HepG2 (cell line): Measurements from ENCODE around the gene TMEM106B.

Experiments
- EP300 ChIP-seq, 3 experiments: sonication (generic) in 1 of 3; formaldehyde crosslinking in 1 of 3; IDR thresholded peaks; 2 replicates each; pipeline versions ENCODE4 v1.5.1 to v1.6.1; 2011 to 2020; ENCODE audit warnings: low read depth in 2 of 3, low read length in 2 of 3, borderline replicate concordance in 1 of 3, improper control_type of control experiment in 1 of 3, mild to moderate bottlenecking in 1 of 3, missing genetic modification reagents in 1 of 3, moderate library complexity in 1 of 3
- GABPA ChIP-seq, 2 experiments: IDR thresholded peaks; 2 replicates each; pipeline ENCODE4 v1.6.1; 2011 to 2016; ENCODE audit warnings: low read depth in 2 of 2, low read length in 1 of 2, missing biosample characterization in 1 of 2, missing genetic modification characterization in 1 of 2
- HNRNPL ChIP-seq: fragments of 200-400 bp; formaldehyde crosslinking; IDR thresholded peaks from 2 replicates; pipeline ENCODE4 v1.6.1; 2017; ENCODE audit warnings: mild to moderate bottlenecking, low read depth, low read length
- MAFF ChIP-seq: IDR thresholded peaks from 2 replicates; pipeline ENCODE4 v1.6.1; 2011; ENCODE audit warnings: low read depth, low read length, improper control_type of control experiment
- NCOA2 ChIP-seq: sonication (generic); formaldehyde crosslinking; IDR thresholded peaks from 2 replicates; pipeline ENCODE4 v1.8.0; 2022; ENCODE audit warnings: inconsistent platforms
- RFX5 ChIP-seq: IDR thresholded peaks from 2 replicates; pipeline ENCODE4 v1.6.1; 2011; ENCODE audit warnings: low read depth, low read length, improper control_type of control experiment
- SIN3A ChIP-seq: IDR thresholded peaks from 2 replicates; pipeline ENCODE4 v1.6.1; 2011; ENCODE audit warnings: low read depth, mild to moderate bottlenecking, control low read depth, low read length, borderline replicate concordance
- SRF ChIP-seq: IDR thresholded peaks from 2 replicates; pipeline ENCODE4 v1.6.1; 2011; ENCODE audit warnings: mild to moderate bottlenecking, low read depth, low read length, moderate library complexity
- TF ChIP-seq, protein P1 (sequence below): sonication (generic); formaldehyde crosslinking; IDR thresholded peaks from 2 replicates; pipeline ENCODE4 v1.4.0; 2020; ENCODE audit warnings: missing genetic modification reagents
- TF ChIP-seq, protein P2 (sequence below), 2 experiments: sonication (generic) in 1 of 2; formaldehyde crosslinking in 1 of 2; IDR thresholded peaks; 2 replicates each; pipeline versions ENCODE4 v1.5.1 to v1.6.1; 2011 to 2020; ENCODE audit warnings: borderline replicate concordance in 1 of 2, low read depth in 1 of 2, low read length in 1 of 2, mild to moderate bottlenecking in 1 of 2, missing genetic modification reagents in 1 of 2, moderate library complexity in 1 of 2
- TF ChIP-seq, protein P3 (sequence below): sonication (generic); formaldehyde crosslinking; IDR thresholded peaks from 2 replicates; pipeline ENCODE4 v1.5.0; 2020; ENCODE audit warnings: mild to moderate bottlenecking, missing genetic modification reagents, moderate library complexity

DNA sequence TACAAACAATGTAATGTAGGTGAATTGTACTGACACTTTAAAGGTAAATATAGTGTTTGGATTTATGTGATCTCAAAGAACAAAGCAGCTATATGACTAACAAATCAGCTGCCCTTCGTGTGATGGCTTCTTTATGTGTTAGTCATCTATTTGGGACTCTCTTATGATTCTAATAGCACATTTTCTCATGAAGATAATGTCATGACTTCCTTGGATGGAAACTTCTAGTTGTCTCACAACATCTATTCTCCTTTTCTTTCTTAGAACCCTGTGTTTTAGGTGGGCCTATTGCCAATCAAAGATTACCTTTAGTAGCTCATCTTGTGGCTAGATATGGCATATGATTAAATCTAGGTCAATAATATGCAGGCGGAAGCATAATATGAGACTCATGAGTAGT, 45.0 kb downstream of the TMEM106B start:
- TF ChIP-seq HNRNPL, result no peak
- TF ChIP-seq GABPA (IDR thresholded peaks at IDR 0.05; ENCODE audit: low read depth, low read length), result no peak
- TF ChIP-seq GABPA (CRISPR knock-in tag; IDR thresholded peaks at IDR 0.05; ENCODE audit: low read depth), result no peak
- no peak for TF ChIP-seq SRF
- TF ChIP-seq RFX5, result no peak
- TF ChIP-seq, protein P1, sequence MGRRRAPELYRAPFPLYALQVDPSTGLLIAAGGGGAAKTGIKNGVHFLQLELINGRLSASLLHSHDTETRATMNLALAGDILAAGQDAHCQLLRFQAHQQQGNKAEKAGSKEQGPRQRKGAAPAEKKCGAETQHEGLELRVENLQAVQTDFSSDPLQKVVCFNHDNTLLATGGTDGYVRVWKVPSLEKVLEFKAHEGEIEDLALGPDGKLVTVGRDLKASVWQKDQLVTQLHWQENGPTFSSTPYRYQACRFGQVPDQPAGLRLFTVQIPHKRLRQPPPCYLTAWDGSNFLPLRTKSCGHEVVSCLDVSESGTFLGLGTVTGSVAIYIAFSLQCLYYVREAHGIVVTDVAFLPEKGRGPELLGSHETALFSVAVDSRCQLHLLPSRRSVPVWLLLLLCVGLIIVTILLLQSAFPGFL (CRISPR knock-in tag), result no peak
- no peak for TF ChIP-seq MAFF
- TF ChIP-seq, protein P2, sequence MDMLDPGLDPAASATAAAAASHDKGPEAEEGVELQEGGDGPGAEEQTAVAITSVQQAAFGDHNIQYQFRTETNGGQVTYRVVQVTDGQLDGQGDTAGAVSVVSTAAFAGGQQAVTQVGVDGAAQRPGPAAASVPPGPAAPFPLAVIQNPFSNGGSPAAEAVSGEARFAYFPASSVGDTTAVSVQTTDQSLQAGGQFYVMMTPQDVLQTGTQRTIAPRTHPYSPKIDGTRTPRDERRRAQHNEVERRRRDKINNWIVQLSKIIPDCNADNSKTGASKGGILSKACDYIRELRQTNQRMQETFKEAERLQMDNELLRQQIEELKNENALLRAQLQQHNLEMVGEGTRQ (IDR thresholded peaks at IDR 0.05; ENCODE audit: low read depth, low read length), result no peak
- TF ChIP-seq, protein P2 (CRISPR knock-in tag; IDR thresholded peaks at IDR 0.05; ENCODE audit: borderline replicate concordance), result no peak
- no peak for TF ChIP-seq SIN3A
- TF ChIP-seq, protein P3, sequence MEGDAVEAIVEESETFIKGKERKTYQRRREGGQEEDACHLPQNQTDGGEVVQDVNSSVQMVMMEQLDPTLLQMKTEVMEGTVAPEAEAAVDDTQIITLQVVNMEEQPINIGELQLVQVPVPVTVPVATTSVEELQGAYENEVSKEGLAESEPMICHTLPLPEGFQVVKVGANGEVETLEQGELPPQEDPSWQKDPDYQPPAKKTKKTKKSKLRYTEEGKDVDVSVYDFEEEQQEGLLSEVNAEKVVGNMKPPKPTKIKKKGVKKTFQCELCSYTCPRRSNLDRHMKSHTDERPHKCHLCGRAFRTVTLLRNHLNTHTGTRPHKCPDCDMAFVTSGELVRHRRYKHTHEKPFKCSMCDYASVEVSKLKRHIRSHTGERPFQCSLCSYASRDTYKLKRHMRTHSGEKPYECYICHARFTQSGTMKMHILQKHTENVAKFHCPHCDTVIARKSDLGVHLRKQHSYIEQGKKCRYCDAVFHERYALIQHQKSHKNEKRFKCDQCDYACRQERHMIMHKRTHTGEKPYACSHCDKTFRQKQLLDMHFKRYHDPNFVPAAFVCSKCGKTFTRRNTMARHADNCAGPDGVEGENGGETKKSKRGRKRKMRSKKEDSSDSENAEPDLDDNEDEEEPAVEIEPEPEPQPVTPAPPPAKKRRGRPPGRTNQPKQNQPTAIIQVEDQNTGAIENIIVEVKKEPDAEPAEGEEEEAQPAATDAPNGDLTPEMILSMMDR, result no peak
- no peak for TF ChIP-seq EP300 (IDR thresholded peaks at IDR 0.05; ENCODE audit: low read depth in 2 of 2, low read length in 2 of 2)
- TF ChIP-seq EP300 (CRISPR knock-in tag; IDR thresholded peaks at IDR 0.05; ENCODE audit: borderline replicate concordance), result no peak
- TF ChIP-seq NCOA2 (CRISPR knock-in tag), result no peak
